D341Med (cell line): ENCODE measurements around the gene RAG1.

ENCODE experiments used
- DNase-seq: peaks from one replicate; pipeline ENCODE4 v3.0.0; 2012; ENCODE audit warnings: low spot score

The RAG1 gene

DNA sequence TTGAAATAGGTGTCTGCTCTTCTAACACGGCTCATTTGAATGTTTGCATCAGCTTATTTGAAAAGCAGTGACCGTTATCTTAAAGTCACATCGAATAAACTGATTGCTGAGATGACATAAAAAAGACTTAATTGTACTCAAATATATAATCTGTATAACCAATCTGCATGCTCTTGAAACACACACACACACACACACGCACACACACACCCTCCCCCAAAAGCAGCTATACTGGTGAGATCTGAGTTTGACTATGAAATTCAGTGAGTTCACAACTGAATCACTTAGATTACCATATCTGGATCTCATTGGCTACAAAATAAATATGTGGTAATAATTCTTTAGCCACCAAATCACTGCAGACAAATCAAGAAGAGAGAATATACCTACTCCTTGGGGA, 22.7 kb downstream of the RAG1 start:
- no peak for DNase-seq

DNA sequence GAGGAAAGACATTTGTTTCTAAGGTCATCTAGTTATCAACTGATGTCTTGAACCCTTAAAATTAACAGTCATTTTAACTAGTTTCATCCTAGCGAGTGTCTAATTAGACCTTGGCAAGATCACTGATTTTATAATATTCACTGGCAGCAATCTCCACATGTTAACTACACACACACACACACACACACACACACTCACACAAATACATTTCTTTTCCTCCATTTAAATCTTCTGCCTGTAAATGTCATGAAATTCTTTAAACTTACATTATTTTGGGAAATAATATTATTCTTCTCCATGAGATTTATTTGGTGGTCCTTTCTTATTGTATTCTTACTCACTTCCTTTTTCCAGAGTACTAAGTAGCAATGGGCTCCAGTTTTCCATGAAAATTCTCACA, 23.6 kb downstream of the RAG1 start:
- DNase-seq: no peak

DNA sequence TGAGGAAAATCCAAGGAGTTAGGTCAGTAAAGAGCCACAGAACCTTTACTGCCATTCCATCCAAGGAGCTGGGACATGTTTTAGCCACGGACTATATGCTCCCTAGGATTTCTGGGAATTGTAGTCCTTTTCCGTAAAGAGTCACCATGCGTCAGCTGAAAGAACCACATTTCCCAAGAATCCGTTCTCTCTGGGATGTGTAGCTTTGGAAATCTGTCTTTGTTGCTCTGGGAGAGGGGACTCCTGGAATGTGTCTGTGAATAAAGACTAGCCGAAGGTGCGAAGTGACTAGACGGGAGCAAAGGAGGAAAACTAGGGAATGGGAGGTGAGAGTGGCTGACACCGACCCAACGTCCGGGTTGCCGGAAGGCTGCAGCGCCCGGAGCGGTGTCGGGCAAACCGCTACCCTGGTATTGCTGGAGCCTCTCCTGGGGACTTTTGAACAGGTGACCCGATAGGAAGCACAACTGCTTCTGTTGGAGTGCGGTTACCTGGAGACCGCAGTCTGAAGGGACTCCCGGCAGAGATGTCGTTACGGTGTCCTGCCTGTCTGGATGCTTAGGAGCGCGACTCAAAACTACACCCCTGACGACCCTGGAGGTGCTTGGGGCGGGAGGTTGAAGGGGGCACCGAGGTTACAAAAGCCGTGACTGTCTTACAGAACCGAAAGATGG, 26.6 kb downstream of the RAG1 start, which contains the start of gene IFTAP:
TSS of gene IFTAP (plus strand) at position 187 of the 674 bp plus-strand sequence. CDS start 15,602 bp downstream, outside the sequence.
- DNase-seq: peak; percentile 77

DNA sequence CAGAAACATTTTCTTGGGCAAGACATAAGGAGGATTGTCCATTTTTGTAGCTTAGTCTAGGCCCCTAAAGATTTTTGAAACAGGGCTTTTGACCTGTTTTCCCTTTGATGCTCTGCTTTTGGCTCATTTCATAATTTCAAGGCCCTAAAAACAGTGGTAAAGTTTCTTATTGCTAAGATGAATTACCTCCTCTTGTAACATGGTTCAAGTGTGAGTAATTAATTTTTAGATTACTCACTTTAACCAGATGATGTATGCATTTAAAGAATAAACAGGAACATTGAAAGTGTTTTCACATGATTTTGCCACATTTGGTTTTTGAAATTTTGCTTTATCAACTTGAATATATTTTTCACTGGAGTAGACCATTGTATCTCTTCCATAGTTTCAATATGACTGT, 29.1 kb downstream of the RAG1 start:
- DNase-seq: no peak

DNA sequence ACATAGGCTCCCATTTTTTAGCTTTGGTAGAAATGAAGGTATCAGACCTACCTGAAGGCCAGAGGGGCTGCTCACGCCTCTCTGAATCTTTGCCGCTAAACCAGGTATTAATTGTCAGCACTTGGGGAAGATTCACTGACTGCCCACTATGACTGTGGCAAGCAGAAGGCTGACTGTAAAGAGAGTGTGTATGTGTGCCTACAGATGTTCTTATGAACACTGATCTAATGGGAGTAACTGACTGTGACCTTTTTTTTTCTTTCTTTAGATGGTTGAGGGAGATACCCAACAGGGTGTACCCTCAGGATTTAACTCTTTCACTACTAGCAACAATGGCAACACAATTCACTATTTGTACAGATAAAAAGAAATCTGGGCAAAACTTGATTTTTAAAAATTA, 30.2 kb downstream of the RAG1 start, which contains the start of gene RAG2:
TSS of gene RAG2 (minus strand) at position 186 of the 400 bp plus-strand sequence. CDS start 4,068 bp downstream, outside the sequence.
- DNase-seq: no peak

GRCh38 chr11:36600180-36600579, 32.4 kb downstream of the RAG1 start:
- no peak for DNase-seq

DNA sequence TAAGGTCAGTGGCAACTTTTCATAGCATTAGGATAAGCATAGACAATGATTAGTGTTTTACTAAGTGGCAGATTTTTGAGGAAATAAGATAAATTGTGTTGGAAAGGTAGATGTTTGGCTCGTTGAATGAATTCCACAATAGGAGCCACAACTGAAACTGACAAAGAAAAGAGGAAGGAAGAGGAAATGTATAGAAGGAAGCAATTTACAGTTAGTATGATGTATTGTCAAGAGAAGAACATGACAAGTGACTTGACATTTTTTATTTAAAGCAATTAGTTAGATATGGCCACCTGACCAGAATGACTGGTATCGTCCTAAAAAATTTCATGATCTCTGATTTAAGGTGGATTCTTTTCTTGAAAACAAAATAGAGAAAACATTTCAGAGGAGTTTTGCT, 33.3 kb downstream of the RAG1 start:
- DNase-seq: no peak

DNA sequence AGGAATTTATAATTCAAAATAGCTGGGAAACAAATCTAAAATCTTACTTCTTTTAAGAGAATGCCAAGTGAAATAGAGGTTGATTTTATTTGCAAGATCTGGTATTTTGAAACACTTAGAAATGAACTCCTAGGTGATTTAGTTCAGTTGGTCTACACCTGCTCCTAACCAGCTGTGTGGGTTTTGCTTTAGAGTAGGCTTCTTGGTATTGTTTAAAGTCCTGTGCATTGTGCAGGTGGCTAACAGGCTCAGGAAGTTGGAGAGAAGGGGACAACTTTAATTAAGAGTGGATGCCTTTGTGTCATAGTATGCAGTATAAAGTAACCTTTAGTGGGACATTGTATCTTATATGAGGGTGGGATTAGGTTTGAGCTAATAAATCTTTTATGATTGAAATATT, 34.3 kb downstream of the RAG1 start:
- no peak for DNase-seq

DNA sequence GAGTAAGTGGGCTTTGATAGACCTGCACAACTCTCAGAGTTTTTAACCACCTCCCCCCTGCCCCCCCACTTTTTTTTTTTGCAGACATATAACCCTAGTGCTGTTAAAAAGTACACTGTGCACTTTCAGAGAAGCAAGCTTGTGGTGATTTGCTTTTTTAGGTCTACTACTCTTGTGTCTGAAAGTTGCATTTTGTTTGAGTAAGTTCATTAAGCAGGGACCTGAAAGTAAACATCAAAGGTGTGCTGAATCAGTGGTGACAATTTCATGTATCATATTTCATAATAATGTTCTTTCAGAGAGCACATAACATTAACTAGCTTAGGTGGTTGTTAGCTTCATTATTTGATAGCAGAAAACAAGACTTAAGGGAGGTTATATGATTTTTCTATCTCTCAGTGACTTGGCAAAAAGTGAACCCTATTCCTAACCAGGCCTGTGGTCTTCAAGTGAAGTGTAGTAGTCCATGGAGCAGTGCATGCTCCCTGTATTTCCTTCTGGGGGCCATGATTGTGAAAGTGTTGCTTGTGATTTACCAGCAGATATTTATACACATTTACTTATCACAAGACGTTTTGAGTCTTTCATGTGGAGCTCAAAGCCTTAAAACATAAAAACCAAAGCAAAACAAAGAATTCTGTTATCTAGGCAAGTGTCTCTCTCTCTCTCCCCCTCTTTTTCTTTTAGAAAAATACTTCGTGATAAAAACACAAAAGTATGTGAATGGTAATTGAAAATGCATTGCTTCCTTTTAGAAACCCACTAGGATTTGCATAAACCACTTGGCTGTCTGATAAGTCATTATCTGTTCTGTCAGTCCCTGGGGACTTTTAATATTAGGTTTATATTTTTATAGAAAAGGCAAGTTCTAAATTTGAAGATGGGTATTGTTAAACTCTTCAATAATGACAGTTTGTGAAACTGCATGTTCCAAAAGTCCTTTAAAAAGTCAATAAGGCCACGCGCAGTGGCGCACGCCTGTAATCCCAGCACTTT, 37.7 kb downstream of the RAG1 start:
- DNase-seq: no peak

DNA sequence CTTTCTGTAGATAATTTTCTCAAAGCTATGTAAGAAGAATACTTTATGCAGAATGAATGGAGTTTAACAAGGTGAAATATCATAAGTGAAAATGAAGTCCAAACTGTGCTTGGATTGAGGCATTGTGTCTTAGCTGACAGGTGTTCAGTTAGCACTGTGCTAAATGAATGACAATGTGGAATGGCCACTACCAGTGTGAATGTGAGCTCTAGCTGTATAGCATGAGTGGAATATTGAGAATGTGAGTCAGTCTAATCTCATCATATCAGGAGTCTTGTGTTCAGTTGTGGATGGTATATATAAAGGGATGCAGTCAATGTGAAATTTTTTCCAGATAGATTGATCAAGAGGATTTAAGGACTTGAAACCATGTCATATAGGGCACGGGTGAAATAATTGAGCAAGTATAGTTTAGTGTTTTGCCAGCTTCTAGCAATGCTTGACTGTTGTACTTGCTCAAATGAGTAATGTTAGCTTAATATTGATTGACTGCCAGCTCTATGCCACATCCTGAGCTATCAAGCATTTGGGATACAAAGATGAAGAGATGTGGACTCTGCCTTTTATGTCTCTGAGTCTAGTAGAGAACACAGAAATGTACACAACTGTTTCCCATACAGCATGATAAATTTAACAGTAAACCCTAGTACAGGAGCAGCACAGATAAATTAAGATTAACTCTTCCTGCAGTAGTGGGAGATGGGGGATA, 40.8 kb downstream of the RAG1 start:
- DNase-seq: no peak

DNA sequence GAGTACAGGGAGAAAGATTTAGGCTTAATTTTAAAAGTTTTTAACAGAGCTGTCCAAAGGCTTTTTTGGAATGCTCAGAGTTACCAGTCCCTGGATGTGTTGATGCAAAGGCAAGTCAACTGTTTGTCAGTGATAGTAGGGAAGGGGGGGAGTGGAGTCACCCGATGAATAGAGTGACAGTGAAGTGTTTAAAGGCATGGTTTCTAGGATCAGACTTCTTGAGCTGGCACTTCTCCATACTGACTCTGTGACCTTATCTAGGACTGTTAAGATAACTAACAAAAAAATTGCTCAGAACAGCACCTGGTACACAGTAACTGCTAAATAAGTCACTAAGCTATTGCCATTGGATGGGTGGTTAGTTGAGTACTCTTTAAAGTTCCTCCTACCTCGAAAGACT, 41.6 kb downstream of the RAG1 start:
- DNase-seq: no peak

GRCh38 chr11:36615826-36616225, 48.0 kb downstream of the RAG1 start:
- no peak for DNase-seq

GRCh38 chr11:36617543-36618362, 49.9 kb downstream of the RAG1 start:
- DNase-seq: no peak

GRCh38 chr11:36618363-36619047, 50.7 kb downstream of the RAG1 start:
- DNase-seq: no peak

GRCh38 chr11:36619502-36619901, 51.7 kb downstream of the RAG1 start:
- no peak for DNase-seq

DNA sequence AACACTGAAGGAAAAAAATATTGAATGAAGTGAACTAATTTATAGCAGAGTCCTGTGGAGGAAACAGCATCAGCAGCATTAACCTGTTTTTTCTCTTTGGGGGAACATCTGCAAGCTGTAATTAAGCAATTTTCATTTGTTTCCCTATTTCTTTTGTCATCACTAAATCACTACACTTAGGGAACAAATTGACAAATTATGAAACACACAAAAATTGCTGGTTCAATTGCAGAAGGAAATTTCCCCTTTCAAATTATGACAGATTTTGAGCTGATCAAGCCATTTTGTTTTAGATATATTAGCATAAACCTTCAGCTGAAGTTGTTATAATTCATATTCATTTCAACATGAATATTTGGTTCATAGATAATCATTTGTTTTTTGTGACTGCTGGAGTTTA, 52.4 kb downstream of the RAG1 start:
- no peak for DNase-seq

- peak; percentile 42 for DNase-seq
Observed at GRCh38 chr11:36622431-36623136, 54.8 kb downstream of the RAG1 start.

DNA sequence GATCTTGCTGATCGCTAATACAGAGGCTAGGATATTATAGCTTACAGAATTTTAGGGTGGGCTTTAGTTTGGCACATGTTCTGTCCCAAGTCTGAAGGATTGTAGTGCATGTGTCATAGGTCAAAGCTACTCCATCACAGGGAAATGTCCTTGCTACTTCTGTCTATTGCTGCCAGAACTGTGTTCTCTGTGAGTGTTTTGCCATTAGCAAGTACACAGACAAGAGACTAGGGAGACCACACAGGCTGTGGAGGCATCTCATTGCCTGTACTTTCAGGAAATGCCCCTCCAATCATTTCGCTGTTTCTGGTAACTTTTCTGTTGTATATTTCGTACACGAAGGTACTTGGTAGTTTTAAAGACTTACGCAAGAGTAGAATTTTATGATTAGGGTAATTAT, 55.7 kb downstream of the RAG1 start:
- no peak for DNase-seq

GRCh38 chr11:36627006-36627405, 59.2 kb downstream of the RAG1 start:
- DNase-seq: no peak

GRCh38 chr11:36627471-36627870, 59.7 kb downstream of the RAG1 start:
- no peak for DNase-seq
